Measurements from ENCODE around the gene PTBP1. TPM values are rescaled to one million over a fixed set of nuclear protein-coding genes. Genes with fewer than 3 reads are reported as not detected.
A peak's percentile ranks its signal among the peaks of the same experiment; 100 is the strongest.

Gene PTBP1
- total and polyA plus RNA-seq, 4 experiments from 2014 or later = 67.7 to 315 (median 246) TPM

- Histone ChIP-seq H3K9me3 (ENCODE audit: control insufficient read depth in 1 of 2, low read length in 2 of 2) (no peaks in the 10 kb centered on the region), H3K4me3 (ENCODE audit: low read length in 2 of 2) (no peak overlapping the region), H3K36me3 (ENCODE audit: insufficient read depth, low read length) (no peaks in the 10 kb centered on the region), H3K4me1 (ENCODE audit: insufficient read depth, low read length) (no peaks in the 10 kb centered on the region), H3K27ac (ENCODE audit: low read depth, low read length) (no peak overlapping the region), H3K27me3 (ENCODE audit: insufficient read depth, low read length) (no peaks in the 10 kb centered on the region)
- peaks cover 1 to 3% of the 10 kb centered on the region in 2 donors for H3K27me3 Mint-ChIP-seq
- H3K9me3 Mint-ChIP-seq = peaks cover 0 to 2% (median 0%) of the 10 kb centered on the region in 8 donors
- H3K27ac Mint-ChIP-seq = no peak overlapping the region
- CTCF ChIA-PET (ENCODE audit: partially characterized antibody) = no interaction called here
- intact Hi-C loops (cut with micrococcal nuclease) = no loop called here
- H3K4me3 Mint-ChIP-seq = no peak overlapping the region
- H3K4me1 Mint-ChIP-seq = no peaks in the 10 kb centered on the region
- no peaks in the 10 kb centered on the region for H3K36me3 Mint-ChIP-seq
- POLR2A ChIA-PET (ENCODE audit: partially characterized antibody) = interaction anchor here (0.7 kb wide), 1 partner anchor 62 kb away, joined by 3 read pairs; no protein-coding TSS in a partner anchor
- DNase-seq = no peak
These were observed 20.7 kb upstream of the PTBP1 start for GRCh38 chr19:776549-776948.

GRCh38 chr19:778910-779653, 18.2 kb upstream of the PTBP1 start:
- H3K36me3 Mint-ChIP-seq = no peaks in the 10 kb centered on the region
- POLR2A ChIA-PET (ENCODE audit: partially characterized antibody) = no interaction called here
- no peak overlapping the region for H3K4me3 Mint-ChIP-seq
- Histone ChIP-seq H3K4me1 (ENCODE audit: insufficient read depth, low read length) (no peaks in the 10 kb centered on the region), H3K27ac (ENCODE audit: low read depth, low read length) (no peak overlapping the region), H3K36me3 (ENCODE audit: insufficient read depth, low read length) (no peaks in the 10 kb centered on the region), H3K27me3 (ENCODE audit: insufficient read depth, low read length) (no peaks in the 10 kb centered on the region), H3K9me3 (ENCODE audit: control insufficient read depth in 1 of 2, low read length in 2 of 2) (no peaks in the 10 kb centered on the region), H3K4me3 (ENCODE audit: low read length in 2 of 2) (no peak overlapping the region)
- intact Hi-C loops (cut with micrococcal nuclease) = no loop called here
- no peaks in the 10 kb centered on the region for H3K4me1 Mint-ChIP-seq
- CTCF ChIA-PET (ENCODE audit: partially characterized antibody) = no interaction called here
- DNase-seq = no peak
- H3K9me3 Mint-ChIP-seq = peaks cover 0 to 2% (median 0%) of the 10 kb centered on the region in 8 donors
- H3K27ac Mint-ChIP-seq = no peak overlapping the region
- peaks cover 0 to 3% of the 10 kb centered on the region in 2 donors for H3K27me3 Mint-ChIP-seq

- intact Hi-C loops (cut with micrococcal nuclease) = no loop called here
- Histone ChIP-seq H3K27ac (ENCODE audit: low read depth, low read length) (no peak overlapping the region), H3K9me3 (ENCODE audit: control insufficient read depth in 1 of 2, low read length in 2 of 2) (no peaks in the 10 kb centered on the region), H3K36me3 (ENCODE audit: insufficient read depth, low read length) (no peaks in the 10 kb centered on the region), H3K4me1 (ENCODE audit: insufficient read depth, low read length) (no peaks in the 10 kb centered on the region), H3K27me3 (ENCODE audit: insufficient read depth, low read length) (no peaks in the 10 kb centered on the region), H3K4me3 (ENCODE audit: low read length in 2 of 2) (no peak overlapping the region)
- POLR2A ChIA-PET (ENCODE audit: partially characterized antibody) = no interaction called here
- no peak for DNase-seq
- no peaks in the 10 kb centered on the region for H3K4me1 Mint-ChIP-seq
- peaks cover 0 to 3% of the 10 kb centered on the region in 2 donors for H3K27me3 Mint-ChIP-seq
- no peak overlapping the region for H3K27ac Mint-ChIP-seq
- CTCF ChIA-PET (ENCODE audit: partially characterized antibody) = no interaction called here
- peaks cover 0 to 2% (median 0%) of the 10 kb centered on the region in 8 donors for H3K9me3 Mint-ChIP-seq
- no peak overlapping the region for H3K4me3 Mint-ChIP-seq
- no peaks in the 10 kb centered on the region for H3K36me3 Mint-ChIP-seq
These were observed 16.3 kb upstream of the PTBP1 start for GRCh38 chr19:780935-781334.

- no peaks in the 10 kb centered on the region for H3K4me1 ChIP-seq (ENCODE audit: insufficient read depth, low read length)
- Mint-ChIP-seq H3K27ac (no peak overlapping the region), H3K9me3 (peaks cover 0 to 2% (median 0%) of the 10 kb centered on the region in 8 donors), H3K36me3 (no peaks in the 10 kb centered on the region), H3K27me3 (peaks cover 0 to 3% of the 10 kb centered on the region in 2 donors), H3K4me3 (no peak overlapping the region), H3K4me1 (no peaks in the 10 kb centered on the region)
- H3K27me3 ChIP-seq (ENCODE audit: insufficient read depth, low read length) = no peaks in the 10 kb centered on the region
- DNase-seq = no peak
- POLR2A ChIA-PET (ENCODE audit: partially characterized antibody) = no interaction called here
- no peak overlapping the region for H3K27ac ChIP-seq (ENCODE audit: low read depth, low read length)
- no peaks in the 10 kb centered on the region for H3K9me3 ChIP-seq (ENCODE audit: control insufficient read depth in 1 of 2, low read length in 2 of 2)
- H3K4me3 ChIP-seq (ENCODE audit: low read length in 2 of 2) = no peak overlapping the region
- CTCF ChIA-PET (ENCODE audit: partially characterized antibody) = no interaction called here
- intact Hi-C loops (cut with micrococcal nuclease) = no loop called here
- no peaks in the 10 kb centered on the region for H3K36me3 ChIP-seq (ENCODE audit: insufficient read depth, low read length)
These were observed 15.5 kb upstream of the PTBP1 start for GRCh38 chr19:781800-782184.

GRCh38 chr19:782185-782877, 14.9 kb upstream of the PTBP1 start:
- no peaks in the 10 kb centered on the region for H3K4me1 Mint-ChIP-seq
- Histone ChIP-seq H3K4me3 (ENCODE audit: low read length in 2 of 2) (no peak overlapping the region), H3K36me3 (ENCODE audit: insufficient read depth, low read length) (no peaks in the 10 kb centered on the region), H3K27ac (ENCODE audit: low read depth, low read length) (no peak overlapping the region), H3K4me1 (ENCODE audit: insufficient read depth, low read length) (no peaks in the 10 kb centered on the region), H3K9me3 (ENCODE audit: control insufficient read depth in 1 of 2, low read length in 2 of 2) (no peaks in the 10 kb centered on the region), H3K27me3 (ENCODE audit: insufficient read depth, low read length) (no peaks in the 10 kb centered on the region)
- no peak overlapping the region for H3K4me3 Mint-ChIP-seq
- DNase-seq = no peak
- peaks cover 0 to 2% (median 0%) of the 10 kb centered on the region in 8 donors for H3K9me3 Mint-ChIP-seq
- H3K36me3 Mint-ChIP-seq = no peaks in the 10 kb centered on the region
- H3K27ac Mint-ChIP-seq = no peak overlapping the region
- POLR2A ChIA-PET (ENCODE audit: partially characterized antibody) = no interaction called here
- H3K27me3 Mint-ChIP-seq = peaks cover 0 to 3% of the 10 kb centered on the region in 2 donors
- CTCF ChIA-PET (ENCODE audit: partially characterized antibody) = no interaction called here
- intact Hi-C loops (cut with micrococcal nuclease) = no loop called here

GRCh38 chr19:782878-783668, 14.2 kb upstream of the PTBP1 start:
- peaks cover 0 to 2% (median 0%) of the 10 kb centered on the region in 8 donors for H3K9me3 Mint-ChIP-seq
- Histone ChIP-seq H3K36me3 (ENCODE audit: insufficient read depth, low read length) (no peaks in the 10 kb centered on the region), H3K4me1 (ENCODE audit: insufficient read depth, low read length) (no peaks in the 10 kb centered on the region), H3K4me3 (ENCODE audit: low read length in 2 of 2) (no peak overlapping the region), H3K9me3 (ENCODE audit: control insufficient read depth in 1 of 2, low read length in 2 of 2) (no peaks in the 10 kb centered on the region), H3K27ac (ENCODE audit: low read depth, low read length) (no peak overlapping the region), H3K27me3 (ENCODE audit: insufficient read depth, low read length) (no peaks in the 10 kb centered on the region)
- intact Hi-C loops (cut with micrococcal nuclease) = no loop called here
- H3K4me3 Mint-ChIP-seq = no peak overlapping the region
- ChIA-PET CTCF (ENCODE audit: partially characterized antibody) (no interaction called here), POLR2A (ENCODE audit: partially characterized antibody) (no interaction called here)
- H3K27me3 Mint-ChIP-seq = peaks cover 0 to 3% of the 10 kb centered on the region in 2 donors
- no peaks in the 10 kb centered on the region for H3K36me3 Mint-ChIP-seq
- H3K4me1 Mint-ChIP-seq = no peaks in the 10 kb centered on the region
- no peak overlapping the region for H3K27ac Mint-ChIP-seq
- no peak for DNase-seq

- Mint-ChIP-seq H3K4me3 (no peak overlapping the region), H3K27me3 (peaks cover 0 to 3% of the 10 kb centered on the region in 2 donors), H3K27ac (no peak overlapping the region), H3K4me1 (no peaks in the 10 kb centered on the region), H3K36me3 (no peaks in the 10 kb centered on the region), H3K9me3 (no peaks in the 10 kb centered on the region)
- intact Hi-C loops (cut with micrococcal nuclease) = no loop called here
- H3K27ac ChIP-seq (ENCODE audit: low read depth, low read length) = no peak overlapping the region
- CTCF ChIA-PET (ENCODE audit: partially characterized antibody) = interaction anchor here (1.0 kb wide), 1 partner anchor 14 kb away, joined by 4 read pairs; no protein-coding TSS in a partner anchor
- POLR2A ChIA-PET (ENCODE audit: partially characterized antibody) = no interaction called here
- no peaks in the 10 kb centered on the region for H3K36me3 ChIP-seq (ENCODE audit: insufficient read depth, low read length)
- no peaks in the 10 kb centered on the region for H3K9me3 ChIP-seq (ENCODE audit: control insufficient read depth in 1 of 2, low read length in 2 of 2)
- peak in 1 of 5 donors; percentile 5 for DNase-seq
- no peaks in the 10 kb centered on the region for H3K4me1 ChIP-seq (ENCODE audit: insufficient read depth, low read length)
- no peak overlapping the region for H3K4me3 ChIP-seq (ENCODE audit: low read length in 2 of 2)
- no peaks in the 10 kb centered on the region for H3K27me3 ChIP-seq (ENCODE audit: insufficient read depth, low read length)
These were observed 12.7 kb upstream of the PTBP1 start for GRCh38 chr19:784541-784940.
